Activated CD8-positive, alpha-beta memory T cell treated with anti-CD3 and anti-CD28 coated beads, Interleukin-2, amount 50 U/mL, for 1 hour (primary cell): ENCODE measurements around the gene ZNF438.

Experiments used
- DNase-seq: peaks from one replicate; pipeline ENCODE4 v3.0.0-alpha.2; 2020; ENCODE audit errors: extremely low read depth

The ZNF438 gene

GRCh38 chr10:30847642-30848041 is 184.0 kb downstream of the ZNF438 start:
- DNase-seq, result no peak

- no peak for DNase-seq
Observed at GRCh38 chr10:30847199-30847598, 184.5 kb downstream of the ZNF438 start.

- no peak for DNase-seq
Observed at GRCh38 chr10:30846710-30847109, 185.0 kb downstream of the ZNF438 start.

DNA sequence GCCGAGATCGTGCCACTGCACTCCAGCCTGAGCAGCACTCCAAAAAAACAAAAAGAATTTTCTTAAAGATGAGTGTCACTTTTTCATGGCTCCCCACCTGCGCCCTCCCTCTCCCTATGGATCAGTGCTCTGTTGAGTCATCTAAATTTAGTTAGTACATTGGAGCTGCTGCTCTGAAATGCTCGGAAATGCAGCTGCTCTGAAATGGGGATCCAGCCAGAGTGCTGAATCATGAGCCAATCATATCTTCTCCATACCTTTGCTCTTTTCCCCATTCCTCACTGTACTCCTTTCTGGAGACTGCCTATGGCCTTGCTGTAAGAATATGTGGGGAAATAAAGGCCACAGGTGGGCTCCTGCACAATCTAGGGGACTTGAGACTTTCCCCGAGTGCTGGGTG is 188.8 kb downstream of the ZNF438 start:
- DNase-seq, result no peak

- DNase-seq, result no peak
Observed at GRCh38 chr10:30842185-30842584, 189.5 kb downstream of the ZNF438 start.

DNA sequence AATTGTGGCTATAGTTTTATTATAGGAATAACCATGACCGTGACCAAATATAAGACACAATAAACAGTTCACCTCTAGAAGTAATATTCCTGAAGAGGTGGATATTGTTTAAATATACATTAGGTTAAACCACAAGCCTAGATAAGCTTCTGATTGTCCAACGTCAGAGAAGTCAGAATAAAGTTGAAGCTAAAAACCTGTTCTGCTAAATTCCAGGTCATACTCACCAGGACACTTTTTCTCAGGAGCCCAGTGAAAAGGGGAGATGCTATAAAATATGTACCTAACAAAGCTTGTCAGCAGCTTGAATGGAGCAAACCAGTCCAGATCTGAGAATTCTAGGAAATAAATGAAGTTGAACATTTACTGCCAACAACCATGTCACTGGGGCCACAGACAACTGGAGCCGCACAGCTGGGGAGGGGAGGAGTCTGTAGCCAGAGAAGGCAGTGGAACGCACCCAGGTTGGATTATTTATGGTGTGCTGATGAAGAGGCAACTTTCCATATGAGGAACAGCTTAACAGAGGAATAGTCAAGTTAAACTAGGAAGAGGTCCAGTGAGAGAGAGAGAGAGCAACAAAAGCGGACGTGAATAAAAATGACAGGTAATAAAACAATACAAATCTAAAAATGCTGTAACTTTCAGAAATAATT is 191.1 kb downstream of the ZNF438 start:
- DNase-seq, result no peak

DNA sequence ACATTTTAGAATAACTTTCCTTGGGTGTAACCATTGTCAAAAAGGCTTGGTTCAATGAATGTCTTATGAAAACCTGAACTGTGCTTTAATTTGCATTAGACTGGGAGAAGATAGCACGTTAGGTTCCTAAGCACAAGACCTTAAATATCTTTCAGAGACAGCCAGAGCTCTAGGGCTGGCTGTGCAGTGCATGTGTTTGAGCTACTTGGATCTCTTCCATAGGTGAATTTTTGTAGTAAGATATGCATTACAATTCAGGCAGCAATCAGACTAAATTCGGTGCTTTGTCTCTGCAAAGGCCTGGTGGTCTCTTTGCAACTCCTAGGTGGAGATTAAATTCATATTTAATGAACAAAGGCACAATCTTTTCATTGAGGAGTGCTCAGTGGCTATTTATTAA is 192.0 kb downstream of the ZNF438 start:
- no peak for DNase-seq

DNA sequence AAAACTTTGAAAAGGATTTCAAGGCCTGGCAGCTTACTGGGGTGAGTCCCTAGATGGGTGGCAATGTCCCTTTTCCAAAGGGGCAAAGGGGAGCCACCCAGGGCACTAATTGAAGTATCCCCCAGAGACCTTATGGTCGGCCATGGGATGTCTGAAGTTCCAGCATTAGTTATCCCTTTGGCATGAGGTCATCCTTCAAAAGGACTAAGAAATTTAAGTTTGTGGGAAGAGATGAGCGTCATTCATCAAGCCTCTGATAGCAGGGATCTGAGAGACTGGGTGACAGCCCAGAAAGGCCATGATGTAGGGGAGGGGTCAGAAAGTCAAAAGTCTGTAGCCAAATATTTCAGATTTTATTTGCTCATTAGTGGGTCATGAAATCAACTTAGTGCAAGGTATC is 195.3 kb downstream of the ZNF438 start:
- no peak for DNase-seq

- no peak for DNase-seq
Observed at GRCh38 chr10:30835146-30835545, 196.5 kb downstream of the ZNF438 start.

- no peak for DNase-seq
Observed at GRCh38 chr10:30834651-30835050, 197.0 kb downstream of the ZNF438 start.

GRCh38 chr10:30834153-30834552 is 197.5 kb downstream of the ZNF438 start:
- DNase-seq, result no peak

- no peak for DNase-seq
Observed at GRCh38 chr10:30833628-30833970, 198.1 kb downstream of the ZNF438 start.

DNA sequence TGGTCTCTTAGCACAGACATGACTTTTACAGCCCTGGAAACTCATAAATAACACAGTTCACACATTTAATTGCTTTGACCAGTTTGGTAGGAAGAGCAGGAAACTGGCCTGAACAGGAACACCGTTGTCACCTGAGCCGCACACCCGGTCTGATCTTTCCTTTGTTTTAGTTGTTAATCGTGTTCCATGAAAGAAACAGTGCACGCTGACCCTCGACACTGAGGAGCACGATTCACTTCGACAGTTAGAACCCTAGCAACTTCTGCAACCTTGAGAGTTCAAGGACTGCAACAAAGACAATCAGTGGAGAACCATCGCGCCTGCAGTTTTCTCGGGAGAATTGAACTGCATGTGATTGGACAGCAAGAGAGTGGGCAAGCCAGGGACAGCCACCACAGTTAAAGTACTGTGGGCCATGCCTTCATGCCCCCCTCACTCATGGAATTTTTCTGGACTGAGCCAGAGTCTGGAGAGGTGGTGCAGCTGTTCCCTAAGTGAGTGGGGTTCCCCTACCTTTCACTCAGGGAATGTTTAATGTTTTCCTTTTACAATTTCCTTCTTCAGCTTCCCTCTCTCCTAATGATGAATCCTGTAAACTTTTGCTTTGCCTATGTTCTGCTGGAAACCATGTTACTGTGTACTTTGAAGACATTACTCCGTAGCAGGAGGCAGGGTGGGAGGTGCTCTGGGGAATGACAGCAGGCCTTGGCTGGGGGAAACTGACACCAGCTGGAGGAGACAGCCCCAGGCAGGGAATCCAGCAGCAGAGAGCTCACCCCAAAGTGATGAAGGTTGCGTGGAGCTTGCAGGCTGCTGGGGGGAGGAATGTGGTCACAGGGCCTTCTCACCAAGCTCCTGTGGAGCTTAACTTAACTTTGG is 198.7 kb downstream of the ZNF438 start:
- DNase-seq, result no peak

DNA sequence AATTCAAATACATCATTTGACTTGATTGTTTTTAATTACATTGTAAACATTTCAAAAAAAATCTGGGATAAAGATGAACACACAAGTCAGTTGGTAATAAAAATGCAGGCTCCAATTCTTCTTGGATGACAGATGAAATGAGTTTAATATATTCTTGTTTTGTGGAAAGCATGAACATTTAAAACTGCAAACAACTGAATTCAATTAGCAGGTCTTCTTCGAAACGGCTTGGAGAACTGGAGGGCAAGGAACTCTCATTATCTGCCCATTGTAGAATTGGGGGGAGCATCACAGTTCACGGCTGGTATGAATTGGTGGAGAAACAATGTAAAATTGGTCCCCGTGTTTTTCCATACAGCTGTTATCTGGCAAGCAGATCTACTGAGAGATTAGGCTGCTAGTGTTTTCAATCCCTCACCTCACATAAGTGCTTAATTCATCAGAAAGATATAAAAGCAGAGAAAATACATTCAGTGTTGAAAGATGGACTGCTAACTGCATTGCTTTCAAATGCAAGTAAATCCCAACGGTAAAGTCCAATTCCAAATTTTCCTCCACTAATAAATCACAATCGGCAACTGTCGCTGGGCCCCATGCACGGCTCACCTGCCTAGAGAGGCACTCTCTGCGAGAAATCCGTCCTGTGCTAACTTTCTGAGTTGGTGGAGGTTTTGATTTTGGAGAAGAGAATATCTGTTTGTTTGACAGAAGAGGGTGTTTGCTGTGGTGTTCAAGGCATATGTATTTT is 199.5 kb downstream of the ZNF438 start:
- DNase-seq, result no peak

DNA sequence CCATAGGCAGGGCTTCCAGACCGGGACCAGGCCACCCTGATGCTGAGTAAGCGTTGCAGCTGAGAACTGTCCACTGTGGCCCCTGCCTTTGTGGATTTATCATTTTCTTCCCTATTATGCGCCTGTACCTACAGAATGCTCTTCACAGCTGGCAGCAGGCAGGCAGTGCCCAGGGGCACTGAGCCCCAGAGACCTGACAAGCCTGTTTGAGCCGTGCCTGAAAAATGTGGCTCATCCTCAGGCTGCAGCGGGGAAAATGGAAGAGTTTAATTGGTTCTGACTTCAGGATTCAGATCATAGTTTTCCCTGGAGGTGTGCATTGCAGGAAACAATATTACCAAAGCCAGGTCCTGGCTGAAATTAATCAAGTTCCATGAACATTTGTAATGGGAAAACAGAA is 200.2 kb downstream of the ZNF438 start:
- no peak for DNase-seq

DNA sequence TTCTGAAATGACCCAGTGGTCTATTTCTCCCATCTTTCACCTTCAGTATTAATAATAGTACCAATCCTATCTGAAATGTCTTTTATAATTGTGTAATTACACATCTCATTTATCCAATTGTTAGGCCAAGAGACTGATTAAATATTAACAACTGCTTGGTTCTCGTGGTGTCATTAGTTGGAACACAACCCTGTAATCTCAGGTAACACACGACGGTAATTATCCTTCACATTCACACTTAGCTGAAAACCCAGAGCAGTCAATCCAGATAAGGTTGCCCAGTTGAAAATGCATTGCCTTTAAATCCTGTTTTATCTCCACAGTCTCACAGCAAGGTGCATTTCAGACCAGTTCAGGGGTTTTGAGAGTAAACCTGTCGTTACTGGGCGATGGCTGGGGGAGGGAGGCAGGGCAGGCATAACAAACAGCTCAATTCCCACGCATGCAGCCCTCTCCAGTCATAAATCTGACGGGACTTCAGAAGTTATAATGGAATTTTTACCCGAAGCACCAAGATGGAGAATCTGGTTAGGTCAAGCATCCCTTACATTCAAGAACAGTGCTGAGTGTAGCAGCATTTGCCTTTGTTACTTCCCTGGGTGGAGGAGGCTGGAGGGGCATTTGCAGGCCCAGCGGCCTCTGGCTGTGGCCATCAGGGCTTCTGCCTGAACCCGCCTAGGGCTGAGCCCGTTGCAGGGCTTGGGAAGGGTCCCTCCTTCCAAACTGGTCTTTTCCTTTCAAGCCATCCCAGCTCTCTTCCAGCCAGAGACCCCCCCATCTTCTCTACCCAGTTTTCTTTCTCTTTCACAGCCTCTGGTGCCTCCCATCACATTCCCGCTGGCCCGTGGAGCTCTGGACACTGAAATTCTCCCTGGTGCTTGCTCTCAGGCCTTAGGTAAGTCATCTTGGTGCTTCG is 201.1 kb downstream of the ZNF438 start:
- DNase-seq, result no peak

GRCh38 chr10:30829901-30830300 is 201.8 kb downstream of the ZNF438 start:
- DNase-seq, result no peak

GRCh38 chr10:30828680-30829079 is 203.0 kb downstream of the ZNF438 start:
- no peak for DNase-seq

DNA sequence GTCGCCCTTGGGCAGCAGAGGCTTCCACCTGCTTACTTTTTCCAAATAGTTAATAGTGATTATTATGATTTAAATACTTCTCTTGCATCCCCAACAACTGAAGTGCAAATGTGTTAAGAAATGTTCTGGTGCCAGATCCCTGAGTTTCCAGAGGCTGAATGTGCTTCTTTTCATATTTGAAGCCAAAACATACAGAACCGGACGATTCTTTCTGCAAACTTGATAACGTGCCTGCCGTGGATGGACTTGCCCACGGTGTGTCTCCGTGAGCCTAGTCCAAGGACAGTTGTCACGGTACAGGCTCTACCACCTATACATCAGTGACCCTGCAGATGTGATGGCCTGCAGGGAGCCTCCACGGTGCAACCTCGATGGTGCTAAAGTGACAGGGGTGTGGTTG is 203.5 kb downstream of the ZNF438 start:
- no peak for DNase-seq

GRCh38 chr10:30827531-30828120 is 204.0 kb downstream of the ZNF438 start:
- no peak for DNase-seq

GRCh38 chr10:30826679-30827078 is 205.0 kb downstream of the ZNF438 start:
- DNase-seq, result no peak
